HG03571 (cell line): ENCODE measurements around the gene ZNF318.
"Not testable (repeated sequence)": the region's sequence is repeated elsewhere in the genome, so short reads cannot be mapped to it uniquely, and the experiment has no call there.

Experiments used
- ATAC-seq: cut with Tn5 transposase; IDR thresholded peaks from one replicate; pipeline ENCODE4 v1.9.1; 2021; ENCODE audit not compliant: unreplicated experiment

The ZNF318 gene

DNA sequence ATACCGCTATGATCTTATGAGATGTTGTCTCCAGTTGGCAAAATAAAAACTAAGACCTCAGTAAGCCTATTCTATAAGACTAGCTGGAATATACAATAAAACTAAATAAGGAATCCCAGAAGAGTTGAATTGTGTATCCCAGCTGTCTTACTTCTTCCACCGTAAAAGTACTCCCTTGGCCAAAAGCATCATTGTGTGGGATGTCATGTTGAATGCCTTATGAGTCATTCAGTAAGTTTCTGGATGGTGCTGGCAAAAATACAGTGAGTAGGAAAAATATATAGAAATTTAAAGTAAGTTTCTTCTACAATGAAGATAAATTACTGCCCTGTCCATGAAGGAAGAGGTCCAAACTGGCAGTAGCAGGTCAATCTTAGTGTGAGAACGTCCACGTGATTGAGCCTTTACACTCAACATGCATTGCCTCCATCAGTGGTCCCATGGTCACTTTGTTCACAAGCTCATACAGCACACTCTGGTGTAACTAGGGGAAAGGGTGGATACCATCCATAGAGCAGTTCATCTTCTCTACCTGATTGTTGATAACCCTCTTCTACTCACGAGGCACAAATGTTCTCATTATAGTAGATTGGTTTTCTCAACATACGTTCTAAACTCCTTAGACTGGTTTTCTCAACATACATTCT lies 13.7 kb upstream of the ZNF318 start:
- no peak for ATAC-seq

- not testable (repeated sequence) for ATAC-seq
Observed at GRCh38 chr6:43380858-43381257, 11.4 kb upstream of the ZNF318 start.

DNA sequence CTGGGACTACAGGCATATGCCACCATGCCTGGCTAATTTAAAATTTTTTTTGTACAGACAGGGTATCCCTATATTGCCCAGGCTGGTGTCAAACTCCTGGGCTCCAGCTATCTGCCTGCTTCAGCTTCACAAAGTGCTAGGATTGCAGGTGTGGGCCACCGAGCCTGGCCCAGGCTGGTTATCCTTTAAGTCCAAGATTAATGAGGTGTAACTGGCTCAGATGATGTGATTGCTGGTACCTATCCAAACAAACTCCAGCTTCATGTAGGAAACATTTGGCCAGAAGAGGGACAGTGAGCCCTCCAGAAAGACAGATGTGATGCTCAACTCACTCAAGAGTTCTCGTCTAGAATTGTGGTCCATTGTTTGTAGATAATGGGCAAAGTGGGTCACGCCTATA lies 9.2 kb upstream of the ZNF318 start:
- no peak for ATAC-seq

- no peak for ATAC-seq
Observed at GRCh38 chr6:43377710-43378229, 8.3 kb upstream of the ZNF318 start.

DNA sequence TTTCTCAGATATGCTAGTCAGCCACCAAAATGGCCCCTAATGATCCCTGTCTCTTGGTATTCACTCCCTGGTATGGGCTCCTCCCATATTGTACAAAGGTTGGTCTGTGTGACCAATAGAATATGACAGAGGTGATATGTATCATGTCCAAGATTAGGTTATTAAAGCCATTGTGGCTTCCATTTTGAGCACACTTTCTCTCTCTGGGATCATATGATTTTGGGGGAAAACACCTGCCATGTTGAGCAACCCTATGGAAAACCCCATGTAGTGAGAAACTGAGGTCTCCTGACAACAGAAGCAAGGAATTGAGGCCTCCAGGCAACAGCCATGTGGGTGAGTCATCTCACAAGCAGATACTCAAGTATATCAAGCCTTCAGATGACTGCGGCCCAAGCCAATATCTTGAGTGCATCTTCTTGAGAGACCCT lies 7.1 kb upstream of the ZNF318 start:
- no peak for ATAC-seq

GRCh38 chr6:43375693-43376092 lies 6.2 kb upstream of the ZNF318 start:
- ATAC-seq: no peak

GRCh38 chr6:43373252-43373875 lies 3.9 kb upstream of the ZNF318 start:
- ATAC-seq: no peak

DNA sequence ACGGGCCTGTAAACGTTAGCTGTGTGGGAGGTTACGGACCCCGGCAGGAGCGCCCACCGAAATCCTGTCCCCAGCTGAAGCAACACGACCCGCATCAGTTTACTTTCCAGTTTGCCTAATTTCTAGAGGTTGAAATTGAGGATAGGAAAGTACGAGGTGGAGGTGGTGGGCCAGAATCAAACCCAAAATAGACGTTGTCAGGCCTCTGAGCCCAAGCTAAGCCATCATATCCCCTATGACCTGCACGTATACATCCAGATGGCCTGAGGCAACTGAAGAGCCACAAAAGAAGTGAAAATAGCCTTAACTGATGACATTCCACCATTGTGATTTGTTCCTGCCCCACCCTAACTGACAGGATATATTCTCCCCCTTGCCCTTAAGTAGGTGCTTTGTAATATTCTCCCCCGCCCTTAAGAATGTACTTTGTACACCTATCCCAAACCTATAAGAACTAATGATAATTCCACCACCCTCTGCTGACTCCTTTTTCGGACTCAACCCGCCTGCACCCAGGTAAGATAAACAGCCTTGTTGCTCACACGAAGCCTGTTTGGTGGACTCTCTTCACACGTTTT lies 645 bp upstream of the ZNF318 start:
- peak; percentile 9 for ATAC-seq

DNA sequence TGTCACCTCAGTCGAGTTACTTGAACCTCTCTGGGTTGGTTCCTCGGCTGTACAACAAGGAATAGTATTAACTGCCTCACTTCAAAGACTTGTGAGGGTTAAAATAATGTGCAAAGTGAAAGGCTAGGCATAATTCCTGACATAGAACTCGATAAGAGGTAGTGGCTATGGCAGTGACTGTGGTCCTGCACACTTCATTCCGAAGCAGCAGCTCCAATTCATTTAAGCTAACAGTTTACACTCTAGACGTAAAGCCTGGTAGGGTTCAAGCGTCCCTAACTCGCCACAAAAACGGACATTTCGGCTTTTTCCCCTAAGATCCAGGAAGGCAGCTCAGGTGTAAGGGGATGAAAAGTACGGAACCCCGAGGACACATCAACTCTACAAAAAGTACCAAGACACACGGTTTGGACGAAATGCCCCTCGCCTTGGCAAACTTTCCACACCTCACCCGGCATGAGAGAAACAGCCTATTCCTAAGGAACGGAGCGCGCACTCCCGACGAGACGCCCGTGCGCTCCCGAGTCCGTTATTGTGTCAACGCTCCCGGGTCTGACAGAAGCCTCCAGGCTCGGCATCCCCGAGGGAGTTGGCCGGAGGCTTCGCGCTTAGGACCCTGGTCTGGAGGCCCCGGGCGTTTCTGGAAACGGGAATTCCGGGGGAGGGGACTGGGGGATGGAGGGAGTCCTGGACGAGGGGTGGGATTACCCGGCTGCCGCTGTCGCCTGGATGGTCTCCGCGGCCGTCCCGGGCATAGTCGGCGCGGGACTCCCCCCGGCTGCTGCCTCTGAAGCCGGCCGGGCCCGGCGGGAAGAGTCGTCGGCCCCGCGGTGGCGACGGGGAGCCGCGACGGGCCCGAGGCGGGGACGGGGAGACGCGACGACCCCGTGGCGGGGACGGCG lies 937 bp downstream of the ZNF318 start:
- peak; percentile 8 for ATAC-seq

GRCh38 chr6:43367245-43367984 lies 2.0 kb downstream of the ZNF318 start:
- ATAC-seq: no peak

DNA sequence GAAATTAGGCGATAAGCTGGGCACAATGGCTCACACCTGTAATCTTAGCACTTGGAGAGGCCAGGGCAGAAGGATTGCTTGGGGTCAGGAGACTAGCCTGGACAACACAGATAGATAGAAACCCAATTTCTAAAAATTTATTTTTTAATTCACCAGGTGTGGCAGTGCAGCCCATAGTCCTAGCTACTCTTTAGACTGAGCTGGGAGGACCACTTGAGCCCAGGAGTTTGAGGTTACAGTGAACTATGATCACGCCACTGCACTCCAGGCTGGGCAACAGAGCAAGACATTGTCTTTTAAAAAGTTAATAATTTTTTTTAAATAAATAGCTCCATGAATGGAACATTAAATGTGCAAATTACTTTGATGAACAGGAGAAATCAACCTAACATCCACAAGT lies 8.2 kb downstream of the ZNF318 start:
- ATAC-seq: no peak

- ATAC-seq: no peak
Observed at GRCh38 chr6:43359831-43360230, 9.6 kb downstream of the ZNF318 start.

DNA sequence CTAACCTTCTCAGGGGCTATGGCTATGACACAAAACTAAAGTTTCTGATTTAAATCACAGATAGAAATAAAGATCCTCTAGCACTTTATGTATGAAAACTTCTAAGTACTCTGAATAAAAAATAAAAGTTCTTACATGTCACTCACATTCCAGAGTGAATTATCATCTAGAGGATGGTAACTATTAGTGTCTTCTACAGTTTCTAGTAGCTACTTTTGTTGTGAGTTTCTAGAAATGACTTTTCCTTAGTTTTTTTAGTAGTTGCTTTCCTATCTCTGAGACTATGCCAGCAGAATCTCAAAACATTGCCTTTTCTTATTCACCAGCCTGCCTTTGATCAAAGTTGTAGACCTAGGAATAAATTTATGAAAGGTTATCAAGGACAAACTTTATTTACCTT lies 10.1 kb downstream of the ZNF318 start:
- ATAC-seq: no peak

- no peak for ATAC-seq
Observed at GRCh38 chr6:43355862-43356590, 13.4 kb downstream of the ZNF318 start.

DNA sequence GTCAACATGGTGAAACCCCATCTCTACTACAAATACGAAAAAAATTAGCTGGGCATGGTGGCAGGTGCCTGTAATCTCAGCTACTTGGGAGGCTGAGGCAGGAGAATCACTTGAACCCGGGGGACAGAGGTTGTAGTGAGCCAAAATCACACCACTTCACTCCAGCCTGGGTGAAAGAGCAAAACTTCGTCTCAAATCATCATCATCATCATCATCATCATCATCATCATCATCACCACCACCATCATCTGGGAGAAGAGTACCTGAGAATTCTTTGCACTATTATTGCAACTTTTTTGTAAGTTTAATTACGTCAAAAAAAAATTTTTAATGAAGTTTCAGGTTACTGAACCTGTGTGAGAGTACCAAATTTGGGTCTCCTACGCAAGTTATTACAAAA lies 17.5 kb downstream of the ZNF318 start:
- ATAC-seq: not testable (repeated sequence)

- ATAC-seq: no peak
Observed at GRCh38 chr6:43347444-43347843, 22.0 kb downstream of the ZNF318 start.

GRCh38 chr6:43347021-43347420 lies 22.4 kb downstream of the ZNF318 start:
- ATAC-seq: no peak

- ATAC-seq: not testable (repeated sequence)
Observed at GRCh38 chr6:43346243-43346642, 23.2 kb downstream of the ZNF318 start.

GRCh38 chr6:43339168-43339567 lies 30.3 kb downstream of the ZNF318 start:
- peak; percentile 71 for ATAC-seq

DNA sequence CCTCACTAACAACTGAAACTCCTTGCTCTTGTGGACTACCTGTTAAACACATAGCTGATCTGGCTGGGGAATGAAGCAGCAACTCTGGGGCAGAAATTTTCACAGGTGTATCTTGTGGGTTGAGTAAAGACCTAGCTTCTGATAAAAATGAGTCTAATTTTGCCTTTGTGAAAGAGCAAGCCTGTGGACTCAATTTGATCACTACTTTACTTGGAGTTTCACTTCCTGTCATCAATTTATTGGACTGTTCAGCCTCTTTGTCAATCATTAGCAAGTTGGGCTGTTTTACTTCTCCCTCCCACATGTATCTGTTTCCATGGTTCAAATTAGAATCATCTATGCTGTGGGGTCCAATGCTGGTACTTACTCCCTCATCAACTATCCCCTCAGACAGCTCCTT lies 31.2 kb downstream of the ZNF318 start:
- ATAC-seq: peak; percentile 51
